HG03097 (cell line): ENCODE results near the gene ZP3.
A peak's percentile ranks its signal among the peaks of the same experiment; 100 is the strongest.
"Not testable (repeated sequence)": the region's sequence is repeated elsewhere in the genome, so short reads cannot be mapped to it uniquely, and the experiment has no call there.

Experiments used
- ATAC-seq: cut with Tn5 transposase; IDR thresholded peaks from one replicate; pipeline ENCODE4 v1.9.1; 2021; ENCODE audit not compliant: unreplicated experiment, low FRiP score

The ZP3 gene

DNA sequence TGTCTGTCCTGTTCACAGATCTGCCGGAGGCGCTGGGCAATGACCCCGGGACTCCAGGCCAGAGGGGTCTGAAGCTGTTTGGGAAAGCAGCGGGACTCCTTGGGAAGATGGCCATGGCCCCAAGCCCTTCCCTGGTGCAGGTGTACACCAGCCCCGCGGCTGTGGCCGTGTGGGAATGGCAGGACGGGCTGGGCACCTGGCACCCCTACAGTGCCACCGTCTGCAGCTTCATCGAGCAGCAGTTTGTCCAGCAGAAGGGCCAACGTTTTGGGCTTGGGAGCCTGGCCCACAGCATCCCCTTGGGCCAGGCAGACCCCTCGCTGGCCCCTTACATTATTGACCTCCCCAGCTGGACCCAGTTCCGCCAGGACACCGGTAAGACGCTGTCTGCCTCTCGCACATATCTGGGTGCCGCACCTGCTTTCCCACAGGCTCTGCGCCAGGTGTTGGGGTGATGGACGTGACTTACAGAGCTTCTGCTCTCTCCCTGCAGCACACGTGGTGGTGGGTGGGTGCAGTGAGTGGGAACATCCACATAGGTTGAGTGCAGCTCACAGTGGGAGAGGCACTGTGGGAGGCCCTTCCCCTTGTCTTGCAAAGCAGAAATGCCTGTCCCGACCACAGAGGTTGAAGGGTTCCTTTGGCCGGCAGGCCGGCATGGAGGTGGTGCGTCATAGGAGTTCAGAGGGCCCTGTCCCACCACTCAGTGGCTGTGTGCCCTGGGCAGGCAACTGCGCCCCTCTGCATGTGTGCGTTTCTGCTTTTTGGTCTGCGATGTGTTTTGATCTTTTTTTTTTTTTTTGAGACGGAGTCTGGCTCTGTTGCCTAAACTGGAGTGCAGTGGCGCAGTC is 55.9 kb downstream of the ZP3 start:
- not testable (repeated sequence) for ATAC-seq

DNA sequence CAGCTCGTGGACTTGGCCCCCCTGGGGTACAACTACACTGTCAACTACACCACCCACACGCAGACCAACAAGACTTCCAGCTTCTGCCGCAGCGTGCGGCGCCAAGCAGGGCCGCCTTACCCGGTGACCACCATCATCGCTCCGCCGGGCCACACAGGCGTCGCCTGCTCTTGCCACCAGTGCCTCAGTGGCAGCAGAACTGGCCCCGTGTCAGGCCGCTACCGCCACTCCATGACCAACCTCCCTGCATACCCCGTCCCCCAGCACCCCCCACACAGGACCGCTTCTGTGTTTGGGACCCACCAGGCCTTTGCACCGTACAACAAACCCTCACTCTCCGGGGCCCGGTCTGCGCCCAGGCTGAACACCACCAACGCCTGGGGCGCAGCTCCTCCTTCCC is 57.9 kb downstream of the ZP3 start:
- ATAC-seq: not testable (repeated sequence)

DNA sequence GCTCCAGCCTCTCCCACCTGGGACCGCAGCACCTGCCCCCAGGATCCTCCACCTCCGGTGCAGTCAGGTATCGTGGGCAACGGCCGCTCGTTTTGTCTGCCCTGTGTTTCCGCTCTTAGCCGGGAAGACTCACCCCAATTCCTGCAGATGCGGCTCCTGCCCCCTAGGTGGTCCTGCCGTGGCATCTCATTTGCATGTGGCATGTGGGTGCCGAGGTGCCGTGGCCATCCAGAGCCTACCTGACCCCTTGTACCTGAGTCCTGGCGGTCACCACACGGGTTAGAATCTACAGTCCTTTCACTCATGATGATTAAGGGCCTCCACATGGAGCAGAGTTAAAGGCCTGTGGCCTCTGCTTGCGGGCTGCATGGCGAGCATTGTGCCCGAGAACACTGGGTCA is 58.3 kb downstream of the ZP3 start:
- ATAC-seq: not testable (repeated sequence)

DNA sequence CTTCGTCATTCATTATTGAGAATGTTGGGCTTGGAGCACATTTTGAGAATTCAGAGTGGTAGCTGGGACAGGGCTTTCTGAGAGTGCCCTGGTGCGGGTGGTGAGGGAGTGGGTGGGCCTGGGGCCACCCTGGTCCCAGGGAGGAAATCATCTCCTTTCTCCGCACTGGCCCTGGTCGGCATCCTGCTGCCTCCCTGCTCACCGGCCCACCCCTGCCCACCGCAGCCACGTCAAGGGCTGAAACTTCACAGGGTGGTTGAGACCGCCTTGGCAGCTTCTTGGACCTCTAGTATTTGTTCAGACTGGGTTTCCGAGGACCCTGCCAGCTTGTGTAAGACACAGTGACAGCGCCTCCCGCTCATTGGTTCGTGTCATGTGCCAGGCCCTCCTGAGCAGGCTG is 59.7 kb downstream of the ZP3 start:
- ATAC-seq: not testable (repeated sequence)

DNA sequence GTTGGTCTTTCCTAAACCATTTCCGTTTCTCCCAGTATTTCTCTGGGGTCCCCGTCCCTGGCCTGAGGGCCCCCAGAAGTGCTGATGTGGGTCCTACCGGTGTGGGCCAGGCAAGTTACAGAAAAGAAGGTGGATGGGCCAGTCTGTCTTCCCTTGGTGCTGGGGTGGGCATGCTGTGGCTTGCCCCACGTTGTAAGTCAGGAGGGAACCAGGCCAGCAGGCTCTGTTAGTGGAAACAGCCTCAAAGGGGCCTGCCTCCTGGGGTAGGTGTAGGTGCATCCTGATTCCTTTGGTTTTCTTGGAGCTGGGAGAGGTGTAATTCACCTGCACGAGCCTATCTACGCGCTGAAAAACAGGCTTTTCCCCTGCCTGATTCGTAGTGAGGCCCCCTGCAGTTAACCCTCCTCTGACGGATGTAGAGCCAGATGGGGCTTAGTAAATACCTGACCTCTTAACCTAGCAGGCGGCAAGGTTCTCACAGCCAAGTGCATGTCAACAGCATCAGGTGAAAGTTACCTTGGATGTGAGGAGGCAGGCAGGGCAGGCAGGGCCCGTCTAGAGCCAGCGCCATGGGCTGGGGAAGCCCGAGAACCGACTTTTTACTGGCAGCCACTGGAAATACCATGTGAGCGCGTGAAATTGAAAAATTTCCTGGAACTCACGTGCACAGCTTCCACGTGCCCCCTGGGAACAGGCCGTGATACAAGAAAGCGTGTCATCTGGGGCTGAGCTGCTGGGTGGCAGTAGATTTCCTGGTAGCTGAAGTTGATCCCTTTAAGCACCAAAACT is 61.3 kb downstream of the ZP3 start:
- not testable (repeated sequence) for ATAC-seq

DNA sequence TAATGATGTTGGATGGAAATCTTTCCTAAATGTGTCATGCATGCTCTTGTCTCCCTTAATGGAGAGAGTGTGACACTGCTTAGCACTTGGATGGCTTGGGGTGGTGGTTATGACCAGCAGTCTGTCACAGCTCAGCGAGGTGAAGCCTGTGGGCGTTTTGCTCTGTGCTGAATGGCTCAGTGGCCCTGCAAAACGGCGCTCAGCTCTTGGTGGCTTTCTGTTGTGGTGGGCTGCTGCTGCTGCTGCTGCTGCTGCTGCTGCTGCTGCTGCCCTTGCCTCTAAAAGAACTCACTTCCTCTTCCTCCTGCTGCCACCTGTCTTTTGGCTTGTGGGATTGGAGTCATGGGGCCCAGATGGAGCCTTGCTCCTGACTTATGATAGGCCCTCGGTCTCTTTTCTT is 61.9 kb downstream of the ZP3 start:
- ATAC-seq: peak; percentile 94

DNA sequence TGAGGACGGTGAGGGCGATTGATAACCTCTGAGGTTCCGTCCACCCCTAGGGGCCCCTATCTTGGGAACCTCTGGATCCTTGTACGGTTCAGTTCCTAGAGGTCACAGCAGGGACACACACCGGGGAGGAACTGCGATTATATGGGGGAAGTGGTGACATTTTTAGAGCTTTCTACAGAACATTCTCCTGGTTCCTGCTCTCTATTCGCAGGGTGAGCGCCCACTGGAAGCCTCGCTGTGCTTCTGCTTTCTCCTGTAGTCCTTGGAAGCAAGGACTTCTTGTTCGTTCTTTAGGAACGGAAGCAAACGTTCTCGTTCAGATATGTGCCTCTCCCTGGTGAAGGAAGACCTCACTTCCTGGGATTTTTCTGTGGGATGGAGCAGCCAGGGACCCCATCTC is 63.2 kb downstream of the ZP3 start:
- not testable (repeated sequence) for ATAC-seq
